Effector CD8-positive, alpha-beta T cell (primary cell): Measurements from ENCODE around the gene ZBTB2.
"Not testable (repeated sequence)": the region's sequence is repeated elsewhere in the genome, so short reads cannot be mapped to it uniquely, and the experiment has no call there.

ENCODE experiments used
- DNase-seq: peaks from one replicate; lab custom pipeline; 2025; lab: John Stamatoyannopoulos, UW

The ZBTB2 gene

DNA sequence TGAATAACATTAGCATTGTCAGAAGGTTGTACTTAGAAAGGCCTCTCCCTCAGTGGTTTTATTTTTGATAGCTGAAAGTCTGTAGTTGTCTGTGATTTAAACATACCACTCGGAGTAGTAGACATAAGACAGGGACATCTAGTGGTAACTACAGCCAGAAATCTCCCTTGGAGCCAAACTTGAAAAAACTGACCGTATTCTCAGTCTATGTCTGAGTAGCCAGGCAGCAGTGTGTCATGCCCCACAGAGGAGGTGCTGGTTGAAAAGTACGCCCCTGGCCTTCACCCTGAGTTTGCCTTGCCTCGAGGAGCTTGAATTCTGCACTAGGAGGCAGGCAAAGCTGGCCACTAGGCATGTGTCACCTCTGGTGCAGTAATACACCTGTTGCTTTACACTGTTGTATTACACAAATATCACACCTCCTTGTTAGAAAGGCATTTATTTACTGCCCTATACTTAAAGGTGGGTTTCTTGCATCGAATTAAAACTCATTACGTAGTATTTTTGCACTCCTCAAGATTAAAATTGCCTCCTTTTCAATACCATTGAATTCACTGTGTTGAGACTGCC is 20.8 kb downstream of the ZBTB2 start:
- no peak for DNase-seq

DNA sequence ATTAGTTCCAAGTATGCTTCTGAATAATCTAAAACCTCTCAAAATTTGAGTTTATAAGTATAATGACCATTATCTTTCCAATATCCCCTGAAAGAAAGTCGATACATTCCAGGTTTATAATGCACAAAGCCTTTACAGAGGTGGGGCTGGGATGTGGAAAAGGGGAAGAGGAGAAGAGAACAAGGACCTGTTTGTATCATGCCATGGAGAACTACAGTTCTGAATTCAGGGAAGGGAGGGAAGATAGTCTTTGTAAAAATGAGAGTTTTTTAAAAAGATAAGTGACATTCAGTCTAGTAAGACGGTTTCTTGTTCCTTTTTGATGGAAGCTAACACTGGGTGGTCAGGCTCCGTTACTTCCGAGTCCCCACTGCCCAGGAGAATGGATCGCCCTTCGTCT is 26.1 kb downstream of the ZBTB2 start:
- no peak for DNase-seq

DNA sequence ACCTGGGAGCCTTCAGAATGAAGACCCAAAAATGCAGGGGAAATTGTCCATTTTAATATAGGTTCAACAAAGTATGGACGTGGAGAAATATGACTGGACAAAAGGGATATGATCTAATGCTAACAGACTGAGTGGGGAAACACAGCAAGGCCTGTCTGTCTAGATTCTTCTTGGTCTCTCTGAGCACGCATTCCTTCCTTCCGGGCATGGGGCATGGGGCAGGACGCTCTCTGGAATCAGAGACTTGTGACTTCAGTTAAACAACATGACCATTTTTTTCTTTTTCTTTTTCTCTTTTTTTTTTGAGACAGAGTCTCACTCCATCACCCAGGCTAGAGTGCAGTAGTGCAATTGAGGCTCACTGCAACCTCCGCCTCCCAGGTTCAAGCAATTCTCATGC is 31.9 kb downstream of the ZBTB2 start:
- DNase-seq, result no peak

DNA sequence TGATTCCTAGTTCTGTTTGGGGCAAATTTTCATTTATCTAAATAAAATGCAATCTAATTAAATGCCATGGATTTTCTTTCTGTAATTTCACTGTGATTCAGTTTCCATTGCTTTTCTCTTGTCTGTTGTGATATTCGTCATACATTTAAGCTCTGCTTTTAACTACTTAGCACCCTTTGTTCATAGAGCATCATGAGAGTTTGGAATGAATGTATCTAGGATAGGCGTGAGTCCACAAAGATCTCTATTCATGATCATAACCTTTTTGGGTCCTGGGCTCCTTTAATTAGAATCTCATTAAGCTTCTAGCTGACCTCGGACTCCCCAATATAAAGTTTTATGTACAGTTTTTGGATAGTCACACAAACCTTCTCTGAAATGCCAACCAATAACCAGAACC is 32.9 kb downstream of the ZBTB2 start:
- no peak for DNase-seq

DNA sequence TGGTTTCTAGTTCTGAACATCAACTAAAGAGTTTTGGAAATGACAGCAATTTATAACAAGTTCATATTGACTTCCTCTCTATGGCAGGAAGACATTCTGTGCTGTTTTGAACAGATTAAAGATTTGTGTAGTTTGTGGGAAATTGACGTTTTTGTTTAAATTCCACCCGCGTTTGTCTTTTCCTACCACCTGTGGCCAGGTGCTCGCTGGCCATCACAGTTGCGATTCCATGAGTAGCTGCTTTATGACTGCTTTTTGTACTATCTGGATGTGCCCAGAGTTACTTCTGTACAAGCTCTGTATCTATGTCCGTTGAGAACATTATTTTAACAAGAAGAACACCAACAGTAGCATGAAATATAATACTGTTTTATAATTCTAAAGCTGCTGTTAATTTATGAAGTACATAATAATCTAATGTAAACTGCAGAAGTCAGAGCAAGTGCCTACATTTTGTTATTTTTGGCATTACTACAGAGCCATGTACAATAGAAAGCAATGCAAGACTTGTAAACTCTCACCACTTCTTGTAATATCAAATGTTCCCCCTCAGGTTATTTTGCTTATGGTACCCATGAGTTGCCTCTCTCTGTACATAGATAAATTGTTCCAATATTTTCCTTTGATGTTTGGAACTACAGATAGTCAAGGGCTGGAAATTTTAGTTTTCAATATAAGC is 33.5 kb downstream of the ZBTB2 start:
- no peak for DNase-seq

DNA sequence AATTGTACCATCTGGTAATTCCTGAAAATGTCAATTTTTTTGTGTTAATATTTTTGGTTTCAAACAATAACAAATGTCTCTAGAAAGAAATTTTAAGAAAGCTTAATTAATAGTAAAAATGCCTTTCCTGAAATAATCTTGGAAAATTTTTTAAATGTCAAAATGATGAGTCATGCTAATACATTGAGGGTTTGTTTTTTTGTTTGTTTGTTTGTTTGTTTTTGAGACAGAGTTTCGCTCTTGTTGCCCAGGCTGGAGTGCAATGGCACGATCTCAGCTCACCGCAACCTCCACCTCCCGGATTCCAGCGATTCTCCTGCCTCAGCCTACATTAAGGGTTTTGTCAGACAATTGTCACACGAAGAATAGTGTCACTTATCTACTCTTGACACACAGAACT is 34.4 kb downstream of the ZBTB2 start:
- not testable (repeated sequence) for DNase-seq

DNA sequence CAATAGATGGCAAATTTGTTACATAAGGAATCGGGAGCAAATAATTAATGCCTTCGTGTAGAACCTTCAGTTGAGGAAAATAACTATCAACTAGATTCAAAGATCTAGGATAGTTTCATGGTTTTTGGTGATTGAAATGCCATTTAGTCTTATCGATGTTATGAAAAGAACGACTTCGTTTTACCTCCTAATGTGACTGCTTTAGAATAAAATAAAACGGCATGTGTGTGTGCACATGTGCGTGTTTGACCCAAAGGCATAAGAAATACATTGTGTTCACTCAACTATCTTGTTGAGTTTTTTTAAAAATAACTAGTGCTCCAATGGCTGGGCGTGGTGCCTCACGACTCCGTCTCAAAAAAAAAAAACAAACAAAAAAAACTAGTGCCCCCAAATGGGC is 37.6 kb downstream of the ZBTB2 start:
- DNase-seq, result no peak

DNA sequence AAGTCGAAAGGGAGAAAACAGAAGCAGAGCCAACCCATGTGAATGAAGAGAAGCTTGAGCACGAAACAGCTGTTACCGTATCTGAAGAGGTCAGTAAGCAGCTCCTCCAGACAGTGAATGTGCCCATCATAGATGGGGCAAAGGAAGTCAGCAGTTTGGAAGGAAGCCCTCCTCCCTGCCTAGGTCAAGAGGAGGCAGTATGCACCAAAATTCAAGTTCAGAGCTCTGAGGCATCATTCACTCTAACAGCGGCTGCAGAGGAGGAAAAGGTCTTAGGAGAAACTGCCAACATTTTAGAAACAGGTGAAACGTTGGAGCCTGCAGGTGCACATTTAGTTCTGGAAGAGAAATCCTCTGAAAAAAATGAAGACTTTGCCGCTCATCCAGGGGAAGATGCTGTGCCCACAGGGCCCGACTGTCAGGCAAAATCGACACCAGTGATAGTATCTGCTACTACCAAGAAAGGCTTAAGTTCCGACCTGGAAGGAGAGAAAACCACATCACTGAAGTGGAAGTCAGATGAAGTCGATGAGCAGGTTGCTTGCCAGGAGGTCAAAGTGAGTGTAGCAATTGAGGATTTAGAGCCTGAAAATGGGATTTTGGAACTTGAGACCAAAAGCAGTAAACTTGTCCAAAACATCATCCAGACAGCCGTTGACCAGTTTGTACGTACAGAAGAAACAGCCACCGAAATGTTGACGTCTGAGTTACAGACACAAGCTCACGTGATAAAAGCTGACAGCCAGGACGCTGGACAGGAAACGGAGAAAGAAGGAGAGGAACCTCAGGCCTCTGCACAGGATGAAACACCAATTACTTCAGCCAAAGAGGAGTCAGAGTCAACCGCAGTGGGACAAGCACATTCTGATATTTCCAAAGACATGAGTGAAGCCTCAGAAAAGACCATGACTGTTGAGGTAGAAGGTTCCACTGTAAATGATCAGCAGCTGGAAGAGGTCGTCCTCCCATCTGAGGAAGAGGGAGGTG is 38.7 kb downstream of the ZBTB2 start:
- no peak for DNase-seq

DNA sequence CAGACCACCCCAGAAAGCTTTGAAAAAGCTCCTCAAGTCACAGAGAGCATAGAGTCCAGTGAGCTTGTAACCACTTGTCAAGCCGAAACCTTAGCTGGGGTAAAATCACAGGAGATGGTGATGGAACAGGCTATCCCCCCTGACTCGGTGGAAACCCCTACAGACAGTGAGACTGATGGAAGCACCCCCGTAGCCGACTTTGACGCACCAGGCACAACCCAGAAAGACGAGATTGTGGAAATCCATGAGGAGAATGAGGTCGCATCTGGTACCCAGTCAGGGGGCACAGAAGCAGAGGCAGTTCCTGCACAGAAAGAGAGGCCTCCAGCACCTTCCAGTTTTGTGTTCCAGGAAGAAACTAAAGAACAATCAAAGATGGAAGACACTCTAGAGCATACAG is 39.6 kb downstream of the ZBTB2 start:
- DNase-seq, result no peak

DNA sequence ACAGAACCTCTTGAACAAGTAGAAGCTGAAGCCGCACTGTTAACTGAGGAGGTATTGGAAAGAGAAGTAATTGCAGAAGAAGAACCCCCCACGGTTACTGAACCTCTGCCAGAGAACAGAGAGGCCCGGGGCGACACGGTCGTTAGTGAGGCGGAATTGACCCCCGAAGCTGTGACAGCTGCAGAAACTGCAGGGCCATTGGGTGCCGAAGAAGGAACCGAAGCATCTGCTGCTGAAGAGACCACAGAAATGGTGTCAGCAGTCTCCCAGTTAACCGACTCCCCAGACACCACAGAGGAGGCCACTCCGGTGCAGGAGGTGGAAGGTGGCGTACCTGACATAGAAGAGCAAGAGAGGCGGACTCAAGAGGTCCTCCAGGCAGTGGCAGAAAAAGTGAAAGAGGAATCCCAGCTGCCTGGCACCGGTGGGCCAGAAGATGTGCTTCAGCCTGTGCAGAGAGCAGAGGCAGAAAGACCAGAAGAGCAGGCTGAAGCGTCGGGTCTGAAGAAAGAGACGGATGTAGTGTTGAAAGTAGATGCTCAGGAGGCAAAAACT is 40.1 kb downstream of the ZBTB2 start:
- no peak for DNase-seq

DNA sequence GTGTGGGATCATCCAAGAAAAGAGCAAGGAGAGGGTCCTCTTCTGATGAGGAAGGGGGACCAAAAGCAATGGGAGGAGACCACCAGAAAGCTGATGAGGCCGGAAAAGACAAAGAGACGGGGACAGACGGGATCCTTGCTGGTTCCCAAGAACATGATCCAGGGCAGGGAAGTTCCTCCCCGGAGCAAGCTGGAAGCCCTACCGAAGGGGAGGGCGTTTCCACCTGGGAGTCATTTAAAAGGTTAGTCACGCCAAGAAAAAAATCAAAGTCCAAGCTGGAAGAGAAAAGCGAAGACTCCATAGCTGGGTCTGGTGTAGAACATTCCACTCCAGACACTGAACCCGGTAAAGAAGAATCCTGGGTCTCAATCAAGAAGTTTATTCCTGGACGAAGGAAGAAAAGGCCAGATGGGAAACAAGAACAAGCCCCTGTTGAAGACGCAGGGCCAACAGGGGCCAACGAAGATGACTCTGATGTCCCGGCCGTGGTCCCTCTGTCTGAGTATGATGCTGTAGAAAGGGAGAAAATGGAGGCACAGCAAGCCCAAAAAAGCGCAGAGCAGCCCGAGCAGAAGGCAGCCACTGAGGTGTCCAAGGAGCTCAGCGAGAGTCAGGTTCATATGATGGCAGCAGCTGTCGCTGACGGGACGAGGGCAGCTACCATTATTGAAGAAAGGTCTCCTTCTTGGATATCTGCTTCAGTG is 40.8 kb downstream of the ZBTB2 start:
- DNase-seq, result no peak

DNA sequence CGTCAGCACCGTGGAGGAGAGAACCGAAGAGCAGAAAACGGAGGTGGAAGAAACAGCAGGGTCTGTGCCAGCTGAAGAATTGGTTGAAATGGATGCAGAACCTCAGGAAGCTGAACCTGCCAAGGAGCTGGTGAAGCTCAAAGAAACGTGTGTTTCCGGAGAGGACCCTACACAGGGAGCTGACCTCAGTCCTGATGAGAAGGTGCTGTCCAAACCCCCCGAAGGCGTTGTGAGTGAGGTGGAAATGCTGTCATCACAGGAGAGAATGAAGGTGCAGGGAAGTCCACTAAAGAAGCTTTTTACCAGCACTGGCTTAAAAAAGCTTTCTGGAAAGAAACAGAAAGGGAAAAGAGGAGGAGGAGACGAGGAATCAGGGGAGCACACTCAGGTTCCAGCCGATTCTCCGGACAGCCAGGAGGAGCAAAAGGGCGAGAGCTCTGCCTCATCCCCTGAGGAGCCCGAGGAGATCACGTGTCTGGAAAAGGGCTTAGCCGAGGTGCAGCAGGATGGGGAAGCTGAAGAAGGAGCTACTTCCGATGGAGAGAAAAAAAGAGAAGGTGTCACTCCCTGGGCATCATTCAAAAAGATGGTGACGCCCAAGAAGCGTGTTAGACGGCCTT is 41.6 kb downstream of the ZBTB2 start:
- DNase-seq, result no peak

DNA sequence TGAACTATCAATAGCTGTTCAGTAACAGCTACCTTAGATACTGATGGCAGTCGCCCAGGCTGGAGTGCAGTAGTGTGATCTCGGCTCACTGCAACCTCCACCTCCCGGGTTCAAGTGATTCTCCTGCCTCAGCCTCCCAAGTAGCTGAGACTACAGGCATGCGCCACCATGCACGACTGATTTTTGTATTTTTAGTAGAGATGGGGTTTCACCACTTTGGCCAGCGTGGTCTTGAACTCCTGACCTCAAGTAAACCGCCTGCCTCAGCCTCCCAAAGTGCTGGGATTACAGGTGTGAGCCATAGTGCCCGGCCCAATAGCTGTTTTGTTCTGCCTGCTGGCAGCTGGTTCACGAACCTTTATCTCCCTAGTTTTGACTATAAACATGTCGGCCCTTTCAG is 48.6 kb downstream of the ZBTB2 start:
- DNase-seq, result not testable (repeated sequence)

DNA sequence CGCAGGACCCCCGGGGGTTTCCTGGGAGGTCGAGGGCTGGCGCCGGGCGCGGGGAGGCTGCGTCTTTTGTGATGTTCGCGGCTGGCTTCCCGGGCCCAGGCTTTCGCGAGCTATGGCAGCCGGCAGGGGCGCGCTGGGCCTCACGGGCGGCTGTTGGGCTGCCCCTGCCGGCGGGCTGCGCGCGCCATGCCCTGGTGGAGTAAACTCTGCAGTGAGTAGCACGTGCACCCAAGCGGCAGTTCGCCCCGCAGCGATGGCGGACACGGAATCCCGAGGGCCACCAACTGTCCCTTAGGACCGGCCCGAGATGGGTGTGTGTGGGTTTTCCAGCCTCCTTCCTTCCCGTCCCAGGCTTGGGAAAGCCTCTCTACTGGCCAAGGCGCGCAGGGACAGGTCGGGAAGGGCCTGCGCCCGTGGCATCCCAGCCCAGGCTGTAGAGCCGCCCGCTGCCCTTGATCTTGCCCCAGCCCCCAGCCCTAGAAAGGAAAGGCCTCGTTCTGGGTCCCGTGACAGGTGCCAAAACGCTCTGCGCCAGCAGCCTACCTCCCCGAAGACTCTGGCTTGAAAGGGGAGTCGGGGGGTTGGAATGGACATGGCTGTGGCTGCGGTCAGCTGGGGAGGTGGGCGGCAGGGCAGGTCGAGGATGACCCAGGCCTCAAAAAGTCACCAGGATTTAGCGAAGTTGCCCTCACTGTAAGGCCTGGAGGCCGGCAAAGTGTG is 49.7 kb downstream of the ZBTB2 start:
- DNase-seq, result no peak

DNA sequence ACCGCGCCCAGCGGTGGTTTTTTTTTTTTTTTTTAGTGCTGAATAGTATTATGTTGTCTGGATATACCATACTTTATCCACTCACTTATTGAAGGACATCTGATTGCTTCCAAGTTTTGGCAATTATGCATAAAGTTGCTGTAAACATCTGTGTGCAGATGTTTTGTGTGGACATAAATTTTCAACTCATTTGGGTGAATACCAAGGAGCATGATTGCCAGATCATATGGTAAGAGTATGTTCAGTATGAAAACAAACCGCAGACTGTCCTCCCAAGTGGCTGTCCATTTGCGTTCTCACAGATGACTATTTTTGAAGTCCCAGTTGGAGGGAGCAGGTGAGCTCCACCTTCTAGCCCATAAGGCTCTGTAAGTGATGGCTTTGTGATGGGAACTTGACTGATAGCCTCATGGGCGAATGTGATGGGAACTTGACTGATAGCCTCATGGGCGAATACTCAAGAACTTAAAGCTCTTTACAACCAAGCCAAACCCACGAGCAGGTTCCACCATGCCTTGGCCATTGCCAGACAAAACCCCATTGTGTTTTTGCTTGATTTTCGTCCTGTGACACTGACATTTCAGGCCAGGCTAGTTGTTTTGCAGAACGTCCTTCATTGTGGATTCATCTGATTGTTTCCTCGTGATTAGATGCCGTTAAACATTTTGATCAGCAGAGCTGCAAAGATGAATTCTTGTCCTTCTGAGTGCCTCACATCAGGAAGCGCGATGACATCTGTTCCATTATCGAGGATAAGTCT is 51.0 kb downstream of the ZBTB2 start:
- no peak for DNase-seq

DNA sequence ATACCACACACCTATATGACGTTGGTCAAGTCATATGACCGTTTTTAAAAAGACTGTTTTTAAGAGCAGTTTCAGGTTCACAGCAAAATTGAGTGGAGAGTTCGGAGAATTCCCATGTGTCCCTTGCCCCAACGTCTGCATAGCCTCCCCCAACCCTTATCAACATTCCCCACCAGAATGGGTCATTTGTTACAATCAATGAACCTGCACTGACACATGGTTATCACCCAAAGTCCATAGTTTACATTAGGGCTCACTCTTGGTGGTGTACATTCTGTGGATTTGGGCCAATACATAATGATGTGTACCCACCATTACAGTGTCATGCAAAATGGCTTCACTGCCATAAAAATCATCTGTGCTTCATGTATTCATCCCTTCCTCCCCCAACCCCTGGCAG is 52.0 kb downstream of the ZBTB2 start:
- no peak for DNase-seq

DNA sequence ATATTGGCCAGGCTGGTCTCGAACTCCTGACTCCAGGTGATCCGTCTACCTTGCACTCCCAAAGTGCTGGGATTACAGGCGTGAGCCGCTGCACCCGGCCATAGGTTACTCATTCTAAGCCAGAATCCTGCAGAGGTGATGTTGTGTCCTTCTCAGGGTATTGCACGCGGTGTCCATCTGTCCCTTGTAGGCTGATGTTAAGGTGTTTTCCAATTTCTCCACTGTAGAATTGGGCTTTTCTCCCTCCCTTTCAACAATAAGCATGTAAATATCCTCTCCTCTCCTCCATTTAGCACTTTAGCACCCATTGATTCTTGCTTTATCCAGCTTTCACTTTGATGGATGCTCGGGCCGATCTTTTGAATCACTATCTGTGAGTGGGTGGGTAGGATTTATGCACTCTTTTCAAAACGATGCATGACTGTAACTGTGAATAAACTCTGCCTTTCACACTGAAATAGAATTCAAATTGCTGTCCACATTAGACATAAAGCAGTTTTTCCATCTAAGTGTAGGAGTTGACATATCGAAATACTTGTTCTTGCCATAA is 52.6 kb downstream of the ZBTB2 start:
- DNase-seq, result no peak

DNA sequence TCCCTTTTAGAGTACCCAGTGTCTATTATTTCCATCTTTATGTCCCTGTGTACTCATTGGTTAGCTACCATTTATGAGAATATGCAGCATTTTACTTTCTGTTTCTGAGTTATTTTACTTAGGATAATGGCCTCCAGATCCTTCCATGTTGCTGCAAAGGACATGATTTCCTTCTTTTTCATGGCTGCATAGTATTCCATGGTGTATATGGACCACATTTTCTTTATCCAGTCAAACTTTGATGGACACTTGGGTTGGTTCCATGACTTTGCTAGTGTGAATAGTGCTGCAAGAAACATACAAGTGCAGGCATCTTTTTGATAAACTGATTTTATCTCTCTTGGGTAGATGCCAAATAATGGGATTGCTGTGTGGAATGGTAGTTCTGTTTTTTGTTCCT is 55.4 kb downstream of the ZBTB2 start:
- no peak for DNase-seq

DNA sequence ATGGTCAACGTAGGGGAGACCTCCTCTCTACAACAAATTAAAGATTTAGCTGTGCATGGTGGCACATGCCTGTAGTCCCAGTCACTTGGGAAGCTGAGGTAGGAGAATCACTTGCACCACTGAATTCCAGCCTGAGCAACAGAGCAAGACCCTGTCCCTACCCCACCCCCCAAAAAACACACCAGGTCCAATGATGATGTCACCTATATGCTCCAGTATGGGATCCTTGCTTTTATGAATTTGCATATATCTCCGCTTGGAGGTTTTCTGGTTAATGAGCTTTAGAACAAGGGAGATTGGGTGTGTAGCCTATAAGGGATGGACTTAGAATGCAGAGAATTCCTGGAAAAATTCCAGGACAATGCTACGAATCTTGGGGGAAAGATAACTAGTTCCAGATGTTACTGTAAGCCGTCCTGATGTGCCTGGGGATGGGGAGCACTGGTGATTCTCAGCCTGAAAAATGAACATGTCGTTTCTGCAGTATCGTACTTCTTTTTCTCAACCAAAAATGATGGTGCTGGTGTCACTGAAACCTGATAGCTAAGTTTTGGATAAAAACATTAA is 61.1 kb downstream of the ZBTB2 start:
- DNase-seq, result no peak
